Dedifferentiated amniotic fluid mesenchymal stem cell (primary cell): Measurements from ENCODE around the gene MCTP2.

Experiments used
- DNase-seq: peaks from one replicate; pipeline ENCODE4 v3.0.0-alpha.2; 2016; ENCODE audit errors: extremely low spot score

Gene MCTP2

GRCh38 chr15:94398001-94398400, 166.6 kb downstream of the MCTP2 start:
- DNase-seq, result no peak

GRCh38 chr15:94400526-94401298, 169.4 kb downstream of the MCTP2 start:
- no peak for DNase-seq

GRCh38 chr15:94403331-94403730, 172.0 kb downstream of the MCTP2 start:
- no peak for DNase-seq

- DNase-seq, result no peak
Measured at GRCh38 chr15:94404733-94405283, 173.4 kb downstream of the MCTP2 start.

GRCh38 chr15:94411285-94411684, 179.9 kb downstream of the MCTP2 start:
- DNase-seq, result no peak

- no peak for DNase-seq
Measured at GRCh38 chr15:94411846-94412245, 180.5 kb downstream of the MCTP2 start.

- no peak for DNase-seq
Measured at GRCh38 chr15:94412979-94413746, 181.8 kb downstream of the MCTP2 start.

- no peak for DNase-seq
Measured at GRCh38 chr15:94414916-94415315, 183.6 kb downstream of the MCTP2 start.

- DNase-seq, result no peak
Measured at GRCh38 chr15:94416267-94416666, 184.9 kb downstream of the MCTP2 start.

GRCh38 chr15:94416820-94417219, 185.5 kb downstream of the MCTP2 start:
- DNase-seq, result no peak

- no peak for DNase-seq
Measured at GRCh38 chr15:94417501-94418293, 186.3 kb downstream of the MCTP2 start.

- DNase-seq, result no peak
Measured at GRCh38 chr15:94421706-94422105, 190.3 kb downstream of the MCTP2 start.

- no peak for DNase-seq
Measured at GRCh38 chr15:94432279-94432678, 200.9 kb downstream of the MCTP2 start.

- no peak for DNase-seq
Measured at GRCh38 chr15:94439158-94439557, 207.8 kb downstream of the MCTP2 start.

- no peak for DNase-seq
Measured at GRCh38 chr15:94441760-94442159, 210.4 kb downstream of the MCTP2 start.

- no peak for DNase-seq
Measured at GRCh38 chr15:94442480-94442879, 211.1 kb downstream of the MCTP2 start.

GRCh38 chr15:94443186-94443585, 211.8 kb downstream of the MCTP2 start:
- DNase-seq, result no peak

GRCh38 chr15:94445566-94446160, 214.3 kb downstream of the MCTP2 start:
- DNase-seq, result no peak

- DNase-seq, result no peak
Measured at GRCh38 chr15:94446441-94446840, 215.1 kb downstream of the MCTP2 start.

- no peak for DNase-seq
Measured at GRCh38 chr15:94451466-94451865, 220.1 kb downstream of the MCTP2 start.

GRCh38 chr15:94453227-94453988, 222.0 kb downstream of the MCTP2 start:
- DNase-seq, result no peak
